ENCODE results near the gene PXT1.

GRCh38 chr6:36402481-36402880 lies 40.2 kb downstream of the PXT1 start:
- no peak for TF ChIP-seq ZBTB8A (IDR thresholded peaks at IDR 0.05; ENCODE audit: partially characterized antibody)
- TF ChIP-seq JUND (IDR thresholded peaks at IDR 0.05; ENCODE audit: borderline replicate concordance, low read depth, low read length), result no peak
- TF ChIP-seq JUND (tag; IDR thresholded peaks at IDR 0.05; ENCODE audit: borderline replicate concordance, low read depth, low read length), result no peak
- no peak for TF ChIP-seq SIN3A (IDR thresholded peaks at IDR 0.05; ENCODE audit: borderline replicate concordance in 2 of 2, control insufficient read depth in 1 of 2, low read depth in 2 of 2, low read length in 2 of 2)
- no peak for TF ChIP-seq TAF1 (IDR thresholded peaks at IDR 0.05; ENCODE audit: control insufficient read depth, extremely low read depth, insufficient read depth, low read length, severe bottlenecking)
- no peak for TF ChIP-seq ZNF586 (CRISPR knock-in tag; conservative IDR thresholded peaks at IDR 0.05)
- no peak for TF ChIP-seq SIN3B (IDR thresholded peaks at IDR 0.05; ENCODE audit: low read depth)
- no peak for TF ChIP-seq NCOA6 (IDR thresholded peaks at IDR 0.05)
- TF ChIP-seq, protein P1, sequence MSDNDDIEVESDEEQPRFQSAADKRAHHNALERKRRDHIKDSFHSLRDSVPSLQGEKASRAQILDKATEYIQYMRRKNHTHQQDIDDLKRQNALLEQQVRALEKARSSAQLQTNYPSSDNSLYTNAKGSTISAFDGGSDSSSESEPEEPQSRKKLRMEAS (CRISPR knock-in tag; IDR thresholded peaks at IDR 0.05), result no peak
- TF ChIP-seq WHSC1 (IDR thresholded peaks at IDR 0.05; ENCODE audit: low read length), result no peak
- TF ChIP-seq POLR2A (conservative IDR thresholded peaks at IDR 0.05), result no peak
- no peak for TF ChIP-seq BRCA1 (IDR thresholded peaks at IDR 0.05)
- no peak for TF ChIP-seq BRCA1 (CRISPR knock-in tag; IDR thresholded peaks at IDR 0.05)
